ENCODE results near the gene MAP6D1. TPM values are rescaled to one million over a fixed set of nuclear protein-coding genes. Genes with fewer than 3 reads are reported as not detected.

MAP6D1 gene
- total RNA-seq, 1 donor from 2014 or later, result not detected

- H3K36me3 ChIP-seq, result peaks cover 86 to 88% of the 10 kb centered on the region in 2 donors
- intact Hi-C loops (cut with DNase I), result no loop called here
- TF ChIP-seq, protein P1, sequence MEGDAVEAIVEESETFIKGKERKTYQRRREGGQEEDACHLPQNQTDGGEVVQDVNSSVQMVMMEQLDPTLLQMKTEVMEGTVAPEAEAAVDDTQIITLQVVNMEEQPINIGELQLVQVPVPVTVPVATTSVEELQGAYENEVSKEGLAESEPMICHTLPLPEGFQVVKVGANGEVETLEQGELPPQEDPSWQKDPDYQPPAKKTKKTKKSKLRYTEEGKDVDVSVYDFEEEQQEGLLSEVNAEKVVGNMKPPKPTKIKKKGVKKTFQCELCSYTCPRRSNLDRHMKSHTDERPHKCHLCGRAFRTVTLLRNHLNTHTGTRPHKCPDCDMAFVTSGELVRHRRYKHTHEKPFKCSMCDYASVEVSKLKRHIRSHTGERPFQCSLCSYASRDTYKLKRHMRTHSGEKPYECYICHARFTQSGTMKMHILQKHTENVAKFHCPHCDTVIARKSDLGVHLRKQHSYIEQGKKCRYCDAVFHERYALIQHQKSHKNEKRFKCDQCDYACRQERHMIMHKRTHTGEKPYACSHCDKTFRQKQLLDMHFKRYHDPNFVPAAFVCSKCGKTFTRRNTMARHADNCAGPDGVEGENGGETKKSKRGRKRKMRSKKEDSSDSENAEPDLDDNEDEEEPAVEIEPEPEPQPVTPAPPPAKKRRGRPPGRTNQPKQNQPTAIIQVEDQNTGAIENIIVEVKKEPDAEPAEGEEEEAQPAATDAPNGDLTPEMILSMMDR (IDR thresholded peaks at IDR 0.05), result no peak
These were observed 17.5 kb downstream of the MAP6D1 start for GRCh38 chr3:183807881-183808280.

GRCh38 chr3:183807209-183807728, 18.1 kb downstream of the MAP6D1 start:
- intact Hi-C loops (cut with DNase I), result no loop called here
- Histone ChIP-seq H3K4me1 (no peaks in the 10 kb centered on the region), H3K4me3 (no peak overlapping the region), H3K36me3 (peaks cover 90 to 94% of the 10 kb centered on the region in 2 donors), H3K27ac (no peak overlapping the region), H3K9me3 (no peaks in the 10 kb centered on the region), H3K27me3 (no peaks in the 10 kb centered on the region)
- TF ChIP-seq, protein P1 (IDR thresholded peaks at IDR 0.05), result no peak
- DNase-seq (ENCODE audit: low spot score in 2 of 2), result no peak

More at GRCh38 chr3:183807881-183808280, 17.5 kb downstream of the MAP6D1 start:
- Histone ChIP-seq H3K4me1 (no peaks in the 10 kb centered on the region), H3K27me3 (no peaks in the 10 kb centered on the region), H3K4me3 (no peak overlapping the region), H3K9me3 (no peaks in the 10 kb centered on the region), H3K27ac (no peak overlapping the region)
- no peak for DNase-seq (ENCODE audit: low spot score in 2 of 2)

GRCh38 chr3:183802989-183803388, 22.4 kb downstream of the MAP6D1 start:
- intact Hi-C loops (cut with DNase I), result no loop called here
- Histone ChIP-seq H3K27ac (no peak overlapping the region), H3K36me3 (peaks cover 86 to 95% of the 10 kb centered on the region in 2 donors)

DNA sequence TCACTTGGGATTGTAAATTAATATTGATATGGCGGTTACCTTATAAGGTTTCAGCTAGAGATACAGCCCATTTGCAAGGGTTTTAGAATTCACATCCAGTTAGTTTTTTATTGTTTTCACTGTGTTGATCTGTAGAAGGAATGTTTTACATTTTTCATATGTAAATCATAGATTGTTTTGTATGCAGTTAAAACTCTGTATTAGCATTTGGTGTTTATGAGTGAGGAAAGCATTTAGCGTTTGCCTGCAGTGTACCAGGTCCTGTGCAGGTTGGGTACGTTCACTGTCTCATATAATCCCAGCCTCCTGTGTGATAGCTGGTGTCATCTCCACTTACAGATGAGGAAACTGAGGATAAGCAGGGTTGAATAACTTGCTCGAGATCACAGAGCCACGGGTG, 23.8 kb downstream of the MAP6D1 start:
- H3K27ac ChIP-seq, result no peak overlapping the region
- H3K27me3 ChIP-seq, result no peaks in the 10 kb centered on the region
- intact Hi-C loops (cut with DNase I), result no loop called here

More at GRCh38 chr3:183802989-183803388, 22.4 kb downstream of the MAP6D1 start:
- Histone ChIP-seq H3K9me3 (no peaks in the 10 kb centered on the region), H3K27me3 (no peaks in the 10 kb centered on the region), H3K4me3 (no peak overlapping the region), H3K4me1 (no peaks in the 10 kb centered on the region)
- no peak for DNase-seq (ENCODE audit: low spot score in 2 of 2)
- TF ChIP-seq, protein P1 (IDR thresholded peaks at IDR 0.05), result no peak

DNA sequence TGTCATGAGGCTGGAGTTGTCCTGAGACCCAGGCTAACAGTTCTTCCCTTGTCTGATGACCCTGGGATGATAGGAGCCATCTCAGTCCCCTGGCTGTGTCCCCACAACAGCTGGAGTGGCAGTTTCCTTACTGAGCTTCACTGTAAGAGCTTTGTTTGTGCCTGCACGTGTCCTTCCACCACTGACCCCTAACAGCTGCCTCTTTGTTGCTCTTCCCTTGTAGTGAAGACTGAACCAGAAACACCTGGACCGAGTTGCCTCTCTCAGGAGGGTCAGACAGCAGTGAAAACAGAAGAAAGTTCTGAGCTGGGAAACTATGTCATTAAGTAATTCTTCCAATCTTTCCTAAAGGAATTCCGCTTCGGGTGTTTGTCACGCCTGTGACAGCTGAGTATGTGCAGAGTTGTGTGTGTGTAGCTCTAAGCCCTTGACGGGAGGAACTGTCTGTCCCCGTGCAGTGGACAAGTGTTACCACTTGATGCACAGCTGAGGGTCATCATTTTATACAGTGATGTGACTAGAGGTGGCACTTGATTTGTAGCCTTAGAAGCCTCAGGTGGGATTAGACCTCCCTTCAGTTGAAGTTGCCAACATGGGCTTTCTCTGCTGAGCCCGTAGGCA, 25.0 kb downstream of the MAP6D1 start:
- Histone ChIP-seq H3K27ac (no peak overlapping the region), H3K9me3 (no peaks in the 10 kb centered on the region), H3K27me3 (no peaks in the 10 kb centered on the region), H3K36me3 (peaks cover 69 to 75% of the 10 kb centered on the region in 2 donors), H3K4me3 (no peak overlapping the region), H3K4me1 (no peaks in the 10 kb centered on the region)
- TF ChIP-seq, protein P1 (IDR thresholded peaks at IDR 0.05), result no peak
- no peak for DNase-seq (ENCODE audit: low spot score in 2 of 2)
- intact Hi-C loops (cut with DNase I), result no loop called here

More for the DNA sequence above, 23.8 kb downstream of the MAP6D1 start:
- no peak for DNase-seq (ENCODE audit: low spot score in 2 of 2)
- no peaks in the 10 kb centered on the region for H3K4me1 ChIP-seq
- TF ChIP-seq, protein P1 (IDR thresholded peaks at IDR 0.05), result no peak
- no peak overlapping the region for H3K4me3 ChIP-seq
- no peaks in the 10 kb centered on the region for H3K9me3 ChIP-seq
- peaks cover 78 to 88% of the 10 kb centered on the region in 2 donors for H3K36me3 ChIP-seq
